Brain microvascular endothelial cell (primary cell): ENCODE measurements around the gene KCNH1.

Source experiments
- DNase-seq: peaks from one replicate; pipeline ENCODE4 v3.0.0-alpha.2; 2020
- H3K27ac ChIP-seq: fragments of 250-450 bp; sonication (Bioruptor Pico); 2 replicates; pipeline ENCODE4 v1.5.1; 2020; ENCODE audit warnings: mild to moderate bottlenecking, moderate library complexity
- H3K27me3 ChIP-seq: fragments of 250-450 bp; sonication (Bioruptor Pico); replicated peaks from 2 replicates; pipeline ENCODE4 v1.5.1; 2020; ENCODE audit warnings: mild to moderate bottlenecking
- H3K36me3 ChIP-seq: fragments of 250-450 bp; sonication (Bioruptor Pico); replicated peaks from 2 replicates; pipeline ENCODE4 v1.5.1; 2020; ENCODE audit warnings: mild to moderate bottlenecking
- H3K4me3 ChIP-seq: 2 replicates; pipeline ENCODE4 v1.5.1; 2011; ENCODE audit warnings: low read depth, mild to moderate bottlenecking, control low read depth, low read length, moderate library complexity
- CTCF ChIP-seq: IDR thresholded peaks from 2 replicates; pipeline ENCODE4 v1.5.1; 2011; ENCODE audit warnings: low read depth, mild to moderate bottlenecking, moderate library complexity, low read length, control low read depth, inconsistent platforms; ENCODE audit errors: missing control alignments
- in situ Hi-C: cut with HindIII; loops from 2 replicates; pipeline ENCODE4 v1.10.0; 2017; ENCODE audit warnings: low sequenced_read_pairs, low pct_ligation_motif_present

The KCNH1 gene

GRCh38 chr1:210750468-210750867 lies 383.5 kb downstream of the KCNH1 start:
- Histone ChIP-seq H3K27ac (no peak overlapping the region), H3K27me3 (no peaks in the 10 kb centered on the region), H3K4me3 (no peak overlapping the region), H3K36me3 (no peaks in the 10 kb centered on the region)
- in situ Hi-C loops, result no loop called here
- TF ChIP-seq CTCF, result no peak
- no peak for DNase-seq

- in situ Hi-C loops, result no loop called here
- TF ChIP-seq CTCF, result no peak
- Histone ChIP-seq H3K36me3 (no peaks in the 10 kb centered on the region), H3K4me3 (no peak overlapping the region), H3K27me3 (no peaks in the 10 kb centered on the region), H3K27ac (no peak overlapping the region)
- no peak for DNase-seq
Observed at GRCh38 chr1:210748796-210749195, 385.2 kb downstream of the KCNH1 start.

- in situ Hi-C loops, result no loop called here
- Histone ChIP-seq H3K27ac (no peak overlapping the region), H3K4me3 (no peak overlapping the region), H3K36me3 (no peaks in the 10 kb centered on the region), H3K27me3 (no peaks in the 10 kb centered on the region)
- TF ChIP-seq CTCF, result no peak
- DNase-seq, result no peak
Observed at GRCh38 chr1:210747890-210748289, 386.1 kb downstream of the KCNH1 start.

- no peak for DNase-seq
- Histone ChIP-seq H3K27ac (no peak overlapping the region), H3K36me3 (no peaks in the 10 kb centered on the region), H3K4me3 (no peak overlapping the region), H3K27me3 (no peaks in the 10 kb centered on the region)
- in situ Hi-C loops, result no loop called here
- no peak for TF ChIP-seq CTCF
Observed at GRCh38 chr1:210747112-210747511, 386.8 kb downstream of the KCNH1 start.

GRCh38 chr1:210746024-210746731 lies 387.8 kb downstream of the KCNH1 start:
- Histone ChIP-seq H3K4me3 (no peak overlapping the region), H3K27ac (no peak overlapping the region), H3K36me3 (no peaks in the 10 kb centered on the region), H3K27me3 (no peaks in the 10 kb centered on the region)
- no peak for TF ChIP-seq CTCF
- DNase-seq, result no peak
- in situ Hi-C loops, result no loop called here

- peak; percentile 17 for TF ChIP-seq CTCF
- H3K36me3 ChIP-seq, result no peaks in the 10 kb centered on the region
- no peak overlapping the region for H3K4me3 ChIP-seq
- in situ Hi-C loops, result no loop called here
- DNase-seq, result no peak
- no peaks in the 10 kb centered on the region for H3K27me3 ChIP-seq
- H3K27ac ChIP-seq, result no peak overlapping the region
Observed at GRCh38 chr1:210743038-210743437, 390.9 kb downstream of the KCNH1 start.
